ENCODE data around the gene SLC7A8.

GRCh38 chr14:23115039-23115731, 68.3 kb downstream of the SLC7A8 start:
- TF ChIP-seq CTCF (optimal IDR thresholded peaks at IDR 0.05 in 1 of 3, IDR thresholded peaks at IDR 0.05 in 1 of 3, conservative IDR thresholded peaks at IDR 0.05 in 1 of 3; ENCODE audit: extremely low read depth in 1 of 3, insufficient read depth in 2 of 3, low read length in 3 of 3) (no peak), EZH2 (IDR thresholded peaks at IDR 0.05; ENCODE audit: low read length) (no peak)

Data from keratinocyte (primary cell).